Stimulated activated memory B cell treated with anti-CD40 and anti-IgM and Interleukin-4, amounts not matched to agents 10 μg/mL and 1 μg/mL and 100 μg/mL, for 72 hours (primary cell): Measurements from ENCODE around the gene KRT2.

Experiments used
- ATAC-seq: fragments of 150-1000 bp; cut with Tn5 transposase; 2 replicates; pipeline ENCODE4 v1.10.0; 2021
- H3K27ac Mint-ChIP-seq: one replicate; pipeline ENCODE4 v1.8.0; 2022; ENCODE audit warnings: mild to moderate bottlenecking, mixed read lengths
- H3K27me3 Mint-ChIP-seq: one replicate; pipeline ENCODE4 v1.8.0; 2022; ENCODE audit warnings: mixed read lengths
- H3K36me3 Mint-ChIP-seq: one replicate; pipeline ENCODE4 v1.8.0; 2022; ENCODE audit warnings: mixed read lengths
- H3K4me1 Mint-ChIP-seq: one replicate; pipeline ENCODE4 v1.8.0; 2022; ENCODE audit warnings: mixed read lengths
- H3K4me3 Mint-ChIP-seq: one replicate; pipeline ENCODE4 v1.8.0; 2022; ENCODE audit warnings: mild to moderate bottlenecking, moderate library complexity, mixed read lengths
- H3K9me3 Mint-ChIP-seq: one replicate; pipeline ENCODE4 v1.8.0; 2022; ENCODE audit warnings: mixed read lengths

Gene KRT2

GRCh38 chr12:52645982-52646381 lies 6.0 kb downstream of the KRT2 start:
- no peaks in the 10 kb centered on the region for H3K36me3 Mint-ChIP-seq
- no peaks in the 10 kb centered on the region for H3K9me3 Mint-ChIP-seq
- H3K4me1 Mint-ChIP-seq = no peaks in the 10 kb centered on the region
- no peak overlapping the region for H3K27ac Mint-ChIP-seq
- no peak for ATAC-seq
- no peak overlapping the region for H3K4me3 Mint-ChIP-seq
- peaks cover 38% of the 10 kb centered on the region for H3K27me3 Mint-ChIP-seq

- Mint-ChIP-seq H3K36me3 (no peaks in the 10 kb centered on the region), H3K27me3 (peaks cover 38% of the 10 kb centered on the region), H3K27ac (no peak overlapping the region), H3K4me1 (no peaks in the 10 kb centered on the region), H3K9me3 (no peaks in the 10 kb centered on the region), H3K4me3 (no peak overlapping the region)
- ATAC-seq = no peak
These were observed 6.8 kb downstream of the KRT2 start for GRCh38 chr12:52645120-52645761.

- no peaks in the 10 kb centered on the region for H3K4me1 Mint-ChIP-seq
These were observed 8.0 kb downstream of the KRT2 start for GRCh38 chr12:52644078-52644415.

GRCh38 chr12:52643233-52644077 lies 8.6 kb downstream of the KRT2 start:
- H3K4me1 Mint-ChIP-seq = no peaks in the 10 kb centered on the region

More at GRCh38 chr12:52644078-52644415, 8.0 kb downstream of the KRT2 start:
- no peaks in the 10 kb centered on the region for H3K9me3 Mint-ChIP-seq
- no peak overlapping the region for H3K4me3 Mint-ChIP-seq
- H3K27me3 Mint-ChIP-seq = peaks cover 38% of the 10 kb centered on the region
- no peak for ATAC-seq
- H3K36me3 Mint-ChIP-seq = no peaks in the 10 kb centered on the region
- H3K27ac Mint-ChIP-seq = no peak overlapping the region

GRCh38 chr12:52641468-52641867 lies 10.5 kb downstream of the KRT2 start:
- Mint-ChIP-seq H3K4me1 (no peaks in the 10 kb centered on the region), H3K4me3 (no peak overlapping the region)

More at GRCh38 chr12:52643233-52644077, 8.6 kb downstream of the KRT2 start:
- no peak for ATAC-seq
- H3K4me3 Mint-ChIP-seq = no peak overlapping the region
- H3K36me3 Mint-ChIP-seq = no peaks in the 10 kb centered on the region
- H3K27me3 Mint-ChIP-seq = peaks cover 38% of the 10 kb centered on the region
- H3K9me3 Mint-ChIP-seq = no peaks in the 10 kb centered on the region
- H3K27ac Mint-ChIP-seq = no peak overlapping the region

GRCh38 chr12:52637299-52637698 lies 14.7 kb downstream of the KRT2 start:
- no peaks in the 10 kb centered on the region for H3K36me3 Mint-ChIP-seq
- H3K9me3 Mint-ChIP-seq = no peaks in the 10 kb centered on the region

More at GRCh38 chr12:52641468-52641867, 10.5 kb downstream of the KRT2 start:
- Mint-ChIP-seq H3K27ac (no peak overlapping the region), H3K27me3 (peaks cover 28% of the 10 kb centered on the region), H3K9me3 (no peaks in the 10 kb centered on the region), H3K36me3 (no peaks in the 10 kb centered on the region)
- ATAC-seq = no peak

GRCh38 chr12:52636592-52637258 lies 15.3 kb downstream of the KRT2 start:
- Mint-ChIP-seq H3K27ac (no peak overlapping the region), H3K4me1 (no peaks in the 10 kb centered on the region)

More at GRCh38 chr12:52637299-52637698, 14.7 kb downstream of the KRT2 start:
- no peak overlapping the region for H3K4me3 Mint-ChIP-seq
- H3K27me3 Mint-ChIP-seq = peaks cover 14% of the 10 kb centered on the region
- no peaks in the 10 kb centered on the region for H3K4me1 Mint-ChIP-seq
- no peak for ATAC-seq
- H3K27ac Mint-ChIP-seq = no peak overlapping the region

GRCh38 chr12:52636189-52636588 lies 15.8 kb downstream of the KRT2 start:
- no peaks in the 10 kb centered on the region for H3K9me3 Mint-ChIP-seq
- H3K27me3 Mint-ChIP-seq = peaks cover 6% of the 10 kb centered on the region
- no peak overlapping the region for H3K27ac Mint-ChIP-seq
- no peak overlapping the region for H3K4me3 Mint-ChIP-seq
- H3K4me1 Mint-ChIP-seq = no peaks in the 10 kb centered on the region
- no peaks in the 10 kb centered on the region for H3K36me3 Mint-ChIP-seq
- no peak for ATAC-seq

More at GRCh38 chr12:52636592-52637258, 15.3 kb downstream of the KRT2 start:
- Mint-ChIP-seq H3K9me3 (no peaks in the 10 kb centered on the region), H3K4me3 (no peak overlapping the region), H3K27me3 (peaks cover 8% of the 10 kb centered on the region), H3K36me3 (no peaks in the 10 kb centered on the region)
- ATAC-seq = no peak

GRCh38 chr12:52634266-52635056 lies 17.6 kb downstream of the KRT2 start:
- no peaks in the 10 kb centered on the region for H3K36me3 Mint-ChIP-seq
- no peaks in the 10 kb centered on the region for H3K4me1 Mint-ChIP-seq
- H3K9me3 Mint-ChIP-seq = no peaks in the 10 kb centered on the region
- no peak for ATAC-seq
- H3K27me3 Mint-ChIP-seq = peaks cover 18% of the 10 kb centered on the region
- H3K27ac Mint-ChIP-seq = no peak overlapping the region
- H3K4me3 Mint-ChIP-seq = no peak overlapping the region

GRCh38 chr12:52633383-52633782 lies 18.6 kb downstream of the KRT2 start:
- no peak overlapping the region for H3K4me3 Mint-ChIP-seq
- no peak overlapping the region for H3K27ac Mint-ChIP-seq
- no peaks in the 10 kb centered on the region for H3K9me3 Mint-ChIP-seq
- ATAC-seq = no peak
- peaks cover 22% of the 10 kb centered on the region for H3K27me3 Mint-ChIP-seq
- no peaks in the 10 kb centered on the region for H3K36me3 Mint-ChIP-seq
- no peaks in the 10 kb centered on the region for H3K4me1 Mint-ChIP-seq

GRCh38 chr12:52632656-52633055 lies 19.4 kb downstream of the KRT2 start:
- H3K27ac Mint-ChIP-seq = no peak overlapping the region
- H3K4me1 Mint-ChIP-seq = no peaks in the 10 kb centered on the region
- no peak overlapping the region for H3K4me3 Mint-ChIP-seq
- no peak for ATAC-seq
- H3K9me3 Mint-ChIP-seq = no peaks in the 10 kb centered on the region
- H3K36me3 Mint-ChIP-seq = no peaks in the 10 kb centered on the region
- peaks cover 26% of the 10 kb centered on the region for H3K27me3 Mint-ChIP-seq

GRCh38 chr12:52631676-52632459 lies 20.1 kb downstream of the KRT2 start:
- no peak for ATAC-seq
- H3K9me3 Mint-ChIP-seq = no peaks in the 10 kb centered on the region

GRCh38 chr12:52631264-52631663 lies 20.7 kb downstream of the KRT2 start:
- no peak overlapping the region for H3K27ac Mint-ChIP-seq

More at GRCh38 chr12:52631676-52632459, 20.1 kb downstream of the KRT2 start:
- Mint-ChIP-seq H3K27ac (no peak overlapping the region), H3K4me3 (no peak overlapping the region), H3K36me3 (no peaks in the 10 kb centered on the region), H3K4me1 (no peaks in the 10 kb centered on the region), H3K27me3 (peaks cover 26% of the 10 kb centered on the region)

GRCh38 chr12:52630599-52631200 lies 21.3 kb downstream of the KRT2 start:
- ATAC-seq = no peak
- H3K4me1 Mint-ChIP-seq = no peaks in the 10 kb centered on the region
- H3K36me3 Mint-ChIP-seq = no peaks in the 10 kb centered on the region
- no peaks in the 10 kb centered on the region for H3K9me3 Mint-ChIP-seq
- no peak overlapping the region for H3K4me3 Mint-ChIP-seq
- H3K27me3 Mint-ChIP-seq = peaks cover 26% of the 10 kb centered on the region
- no peak overlapping the region for H3K27ac Mint-ChIP-seq

More at GRCh38 chr12:52631264-52631663, 20.7 kb downstream of the KRT2 start:
- ATAC-seq = no peak
- Mint-ChIP-seq H3K4me3 (no peak overlapping the region), H3K36me3 (no peaks in the 10 kb centered on the region), H3K9me3 (no peaks in the 10 kb centered on the region), H3K27me3 (peaks cover 26% of the 10 kb centered on the region), H3K4me1 (no peaks in the 10 kb centered on the region)
